Measurements from ENCODE around the gene ARID4B. TPM values are rescaled to one million over a fixed set of nuclear protein-coding genes. Genes with fewer than 3 reads are reported as not detected.

Gene ARID4B
- total RNA-seq, 6 experiments from 2014 or later, result 19.4 to 22.8 (median 20.5) TPM

DNA sequence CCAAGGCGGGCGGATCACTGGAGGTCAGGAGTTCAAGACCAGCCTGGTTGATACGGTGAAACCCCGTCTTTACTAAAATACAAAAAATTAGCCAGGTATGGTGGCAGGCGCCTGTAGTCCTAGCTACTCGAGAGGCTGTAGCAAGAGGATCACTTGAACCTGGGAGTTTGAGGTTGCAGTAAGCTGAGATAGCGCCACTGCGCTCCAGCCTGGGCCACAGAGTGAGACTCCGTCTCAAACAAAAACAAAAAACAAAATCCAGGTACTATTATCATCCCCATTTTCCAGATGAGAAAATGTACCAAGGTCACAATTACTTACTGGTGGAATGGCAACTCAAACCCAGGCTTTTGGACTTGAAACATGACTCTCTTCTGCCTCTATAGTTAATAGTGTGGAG lies 203.9 kb downstream of the ARID4B start:
- no peak for DNase-seq
- no peaks in the 10 kb centered on the region for H3K9me3 Mint-ChIP-seq
- no peak overlapping the region for H3K27ac Mint-ChIP-seq
- H3K36me3 Mint-ChIP-seq (ENCODE audit: low read depth), result peaks cover 52% of the 10 kb centered on the region
- H3K4me3 Mint-ChIP-seq, result peak overlapping the region; percentile 21; the same call in 1 of the 2 replicates
- H3K27me3 Mint-ChIP-seq (ENCODE audit: insufficient read depth), result peaks cover 2% of the 10 kb centered on the region; the same call in 1 of the 2 replicates
- H3K4me1 Mint-ChIP-seq (ENCODE audit: low read depth), result peaks cover 43% of the 10 kb centered on the region
- no peak for TF ChIP-seq CTCF (IDR thresholded peaks at IDR 0.05)

- H3K27ac Mint-ChIP-seq, result 0 out of 2 replicates have a peak overlapping the region, but pooled peaks have one; percentile 8
- no peaks in the 10 kb centered on the region for H3K27me3 Mint-ChIP-seq (ENCODE audit: insufficient read depth)
- DNase-seq, result no peak
- no peaks in the 10 kb centered on the region for H3K9me3 Mint-ChIP-seq
- no peak overlapping the region for H3K4me3 Mint-ChIP-seq
- peaks cover 39% of the 10 kb centered on the region for H3K4me1 Mint-ChIP-seq (ENCODE audit: low read depth)
- no peak for TF ChIP-seq CTCF (IDR thresholded peaks at IDR 0.05)
- H3K36me3 Mint-ChIP-seq (ENCODE audit: low read depth), result peaks cover 50% of the 10 kb centered on the region
Measured at GRCh38 chr1:235122348-235122747, 205.6 kb downstream of the ARID4B start.

Small RNA genes lying within 50 kb of the gene (microRNA-seq; reads per million reads assigned to microRNA genes)
- not detected for gene MIR4753

Other genes starting within 250 kb of the ARID4B start
- gene TOMM20, start 199.3 kb downstream of the ARID4B start, total RNA-seq (2021; fragmentation: NEBNext Ultra II Directional; extraction: Animal tissue kit (Norgen Biotek cat#: 25700)), result 100 to 1,000 TPM in 5 of 6 experiments, 10 to 100 TPM in 1; 98.4 to 126 (median 110) TPM
- gene RBM34, start 166.9 kb downstream of the ARID4B start, total RNA-seq (2021; fragmentation: NEBNext Ultra II Directional; extraction: Animal tissue kit (Norgen Biotek cat#: 25700)), result 10 to 100 TPM; 68.6 to 85.2 (median 75.4) TPM
- gene GGPS1, start 391 bp upstream of the ARID4B start, total RNA-seq (2021; fragmentation: NEBNext Ultra II Directional; extraction: Animal tissue kit (Norgen Biotek cat#: 25700)), result 10 to 100 TPM; 24.9 to 31.0 (median 26.7) TPM
- gene TBCE, start 39.2 kb upstream of the ARID4B start, total RNA-seq (2021; fragmentation: NEBNext Ultra II Directional; extraction: Animal tissue kit (Norgen Biotek cat#: 25700)), result 10 to 100 TPM; 20.0 to 29.4 (median 26.0) TPM
- 10 to 100 TPM; 27.1 to 32.5 (median 29.6) TPM for gene B3GALNT2, start 176.3 kb upstream of the ARID4B start, total RNA-seq (2021; fragmentation: NEBNext Ultra II Directional; extraction: Animal tissue kit (Norgen Biotek cat#: 25700))

Data from HFFc6 (cell line).